ENCODE results near the gene CFDP1.

CFDP1 gene

DNA sequence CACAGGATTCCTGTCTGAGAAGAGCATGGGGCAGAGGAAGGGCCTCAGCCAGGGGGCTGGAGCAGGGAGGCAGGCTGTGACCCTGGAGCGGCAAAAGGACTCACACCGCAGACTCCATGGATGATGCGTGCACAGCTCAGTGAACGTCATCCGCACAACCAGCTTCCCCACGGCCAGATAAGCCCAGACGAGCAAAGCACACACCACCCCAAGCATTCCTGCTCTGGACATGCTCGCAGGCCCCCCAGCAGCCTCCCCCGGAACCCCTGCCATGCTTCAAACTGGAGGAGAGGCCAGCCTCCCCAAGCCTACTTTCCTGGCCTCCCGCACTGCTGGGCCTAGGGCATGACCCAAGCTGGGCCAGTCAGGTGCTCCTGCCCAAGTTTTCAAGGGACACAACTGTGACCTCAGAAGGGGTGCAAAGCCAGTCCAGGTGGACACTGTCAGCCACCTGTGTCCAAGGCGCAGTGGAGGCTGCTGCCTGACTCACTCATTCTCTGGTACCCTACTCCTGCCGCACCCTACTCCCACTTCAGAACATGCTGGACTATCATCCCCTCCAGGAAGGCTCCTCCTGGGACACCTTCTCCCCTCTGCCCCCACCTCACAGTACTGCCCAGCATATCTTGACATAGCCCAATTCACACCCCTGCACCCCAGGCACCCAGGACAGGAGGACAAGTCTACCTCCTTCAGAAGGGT, 186.6 kb downstream of the CFDP1 start:
- no peak overlapping the region for H3K4me2 ChIP-seq (ENCODE audit: low read length)
- H3K27ac ChIP-seq (ENCODE audit: low read depth, low read length): no peak overlapping the region
- H3K4me1 ChIP-seq (ENCODE audit: control insufficient read depth, low read length): peaks cover 20% of the 10 kb centered on the region
- no peaks in the 10 kb centered on the region for H3K36me3 ChIP-seq (ENCODE audit: control insufficient read depth, low read length)
- no peak overlapping the region for H3K4me3 ChIP-seq (ENCODE audit: low read length)
- H3K79me2 ChIP-seq (ENCODE audit: control insufficient read depth, low read length): no peaks in the 10 kb centered on the region; the same call in 1 of the 2 replicates
- H3K9me3 ChIP-seq (ENCODE audit: control insufficient read depth, insufficient read depth, low read length): no peaks in the 10 kb centered on the region
- no peaks in the 10 kb centered on the region for H3K9me2 ChIP-seq (replicated peaks; ENCODE audit: control insufficient read depth, low read length)
- peaks cover 9% of the 10 kb centered on the region; the same call in 1 of the 2 replicates for H4K20me1 ChIP-seq (ENCODE audit: control insufficient read depth, insufficient read depth, low read depth, low read length)
- no peak for TF ChIP-seq EZH2phosphoT487 (IDR thresholded peaks at IDR 0.05; ENCODE audit: borderline replicate concordance, low read length)
- TF ChIP-seq, protein P1, sequence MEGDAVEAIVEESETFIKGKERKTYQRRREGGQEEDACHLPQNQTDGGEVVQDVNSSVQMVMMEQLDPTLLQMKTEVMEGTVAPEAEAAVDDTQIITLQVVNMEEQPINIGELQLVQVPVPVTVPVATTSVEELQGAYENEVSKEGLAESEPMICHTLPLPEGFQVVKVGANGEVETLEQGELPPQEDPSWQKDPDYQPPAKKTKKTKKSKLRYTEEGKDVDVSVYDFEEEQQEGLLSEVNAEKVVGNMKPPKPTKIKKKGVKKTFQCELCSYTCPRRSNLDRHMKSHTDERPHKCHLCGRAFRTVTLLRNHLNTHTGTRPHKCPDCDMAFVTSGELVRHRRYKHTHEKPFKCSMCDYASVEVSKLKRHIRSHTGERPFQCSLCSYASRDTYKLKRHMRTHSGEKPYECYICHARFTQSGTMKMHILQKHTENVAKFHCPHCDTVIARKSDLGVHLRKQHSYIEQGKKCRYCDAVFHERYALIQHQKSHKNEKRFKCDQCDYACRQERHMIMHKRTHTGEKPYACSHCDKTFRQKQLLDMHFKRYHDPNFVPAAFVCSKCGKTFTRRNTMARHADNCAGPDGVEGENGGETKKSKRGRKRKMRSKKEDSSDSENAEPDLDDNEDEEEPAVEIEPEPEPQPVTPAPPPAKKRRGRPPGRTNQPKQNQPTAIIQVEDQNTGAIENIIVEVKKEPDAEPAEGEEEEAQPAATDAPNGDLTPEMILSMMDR (IDR thresholded peaks at IDR 0.05; ENCODE audit: low read depth, low read length, poor library complexity, severe bottlenecking): no peak
- H3F3A ChIP-seq (ENCODE audit: control insufficient read depth, insufficient read depth): no peaks in the 10 kb centered on the region
- H3K27me3 ChIP-seq (ENCODE audit: control insufficient read depth, low read length): peaks cover 13% of the 10 kb centered on the region

DNA sequence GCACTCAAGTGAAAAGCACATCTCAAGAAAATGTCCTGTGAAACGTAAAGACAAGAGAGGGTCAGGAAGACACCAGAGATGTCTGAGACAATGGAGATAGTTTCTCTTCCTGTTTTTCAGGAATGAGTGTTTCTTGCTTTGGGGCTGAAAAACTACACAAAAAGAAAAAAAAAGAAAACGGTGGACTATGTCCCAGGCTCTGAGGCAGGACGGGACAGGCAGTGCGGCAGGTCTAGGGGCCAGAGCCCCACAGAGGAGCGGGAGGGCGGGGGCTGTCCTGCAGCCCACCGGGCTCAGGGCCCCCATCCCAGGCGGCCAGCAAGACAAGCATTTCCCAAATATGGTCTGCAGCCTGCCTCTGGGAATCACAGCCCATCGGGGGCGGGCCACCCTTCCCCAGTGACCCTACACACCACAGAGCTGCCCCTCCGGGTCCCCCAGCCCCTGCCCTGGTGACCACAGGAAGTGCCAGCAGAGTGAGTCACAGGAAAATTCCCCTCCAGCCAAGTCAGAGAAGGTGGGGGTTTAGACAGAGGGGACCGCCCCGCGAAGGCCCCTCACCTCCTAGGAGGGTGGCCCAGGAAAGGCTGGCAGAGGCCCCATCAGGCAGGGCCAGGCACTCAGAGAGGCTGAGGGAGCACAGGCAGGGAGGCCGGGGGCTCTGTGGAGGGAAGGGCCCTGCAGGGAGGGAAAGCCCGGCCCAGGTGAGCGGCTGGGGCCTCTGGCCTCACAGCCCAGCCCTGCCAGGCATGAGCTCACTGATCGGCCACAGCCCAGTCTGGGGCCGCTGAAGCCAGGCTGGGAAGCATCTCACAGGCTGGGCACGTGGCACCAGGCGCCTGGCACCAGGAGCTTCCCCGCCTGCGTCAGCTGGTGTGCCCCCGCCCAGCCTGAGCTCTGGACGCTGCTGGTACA, 188.2 kb downstream of the CFDP1 start:
- Histone ChIP-seq H3K4me2 (ENCODE audit: low read length) (peak overlapping the region; percentile 55), H3K9me2 (replicated peaks; ENCODE audit: control insufficient read depth, low read length) (no peaks in the 10 kb centered on the region), H3K4me1 (ENCODE audit: control insufficient read depth, low read length) (peaks cover 18% of the 10 kb centered on the region), H3K4me3 (ENCODE audit: low read length) (no peak overlapping the region), H3K27me3 (ENCODE audit: control insufficient read depth, low read length) (peaks cover 4% of the 10 kb centered on the region), H3K27ac (ENCODE audit: low read depth, low read length) (peak overlapping the region; percentile 17; the same call in 1 of the 2 replicates), H3K36me3 (ENCODE audit: control insufficient read depth, low read length) (no peaks in the 10 kb centered on the region), H3K9me3 (ENCODE audit: control insufficient read depth, insufficient read depth, low read length) (no peaks in the 10 kb centered on the region), H4K20me1 (ENCODE audit: control insufficient read depth, insufficient read depth, low read depth, low read length) (peaks cover 7% of the 10 kb centered on the region; the same call in 1 of the 2 replicates), H3F3A (ENCODE audit: control insufficient read depth, insufficient read depth) (no peaks in the 10 kb centered on the region), H3K79me2 (ENCODE audit: control insufficient read depth, low read length) (no peaks in the 10 kb centered on the region; the same call in 1 of the 2 replicates)
- no peak for TF ChIP-seq EZH2phosphoT487 (IDR thresholded peaks at IDR 0.05; ENCODE audit: borderline replicate concordance, low read length)
- TF ChIP-seq, protein P1 (IDR thresholded peaks at IDR 0.05; ENCODE audit: low read depth, low read length, poor library complexity, severe bottlenecking): no peak

DNA sequence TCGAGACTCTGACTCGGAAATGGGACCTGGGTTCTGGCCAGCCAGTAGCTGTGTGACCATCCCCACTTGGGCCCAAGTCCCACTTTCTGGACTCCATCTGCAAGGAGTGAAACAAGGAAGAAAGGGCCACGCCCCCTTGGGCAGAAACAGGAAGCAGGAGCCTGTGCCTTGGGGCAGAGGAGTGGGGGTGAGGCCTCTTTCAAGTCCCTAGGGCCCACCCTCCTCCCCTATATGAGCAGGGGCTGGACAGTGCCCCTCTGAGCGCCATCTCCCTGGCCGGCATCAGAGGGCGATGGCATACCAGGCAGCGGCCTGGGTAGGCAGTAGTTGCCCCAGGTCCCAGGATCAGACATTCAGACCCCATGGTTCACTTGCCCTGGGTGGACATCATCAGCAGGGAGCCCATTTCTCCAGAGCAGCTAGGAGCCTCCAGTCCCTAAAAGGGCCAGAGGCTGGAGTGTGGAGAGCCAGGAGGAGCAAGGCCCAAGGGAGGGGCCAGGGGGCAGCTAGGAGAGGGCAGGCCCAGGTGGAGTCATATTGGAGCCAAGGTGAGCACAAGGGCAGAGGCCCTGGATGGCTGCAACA, 189.0 kb downstream of the CFDP1 start:
- Histone ChIP-seq H3K27me3 (ENCODE audit: control insufficient read depth, low read length) (no peaks in the 10 kb centered on the region), H3K27ac (ENCODE audit: low read depth, low read length) (peak overlapping the region; percentile 17; the same call in 1 of the 2 replicates), H3K9me2 (replicated peaks; ENCODE audit: control insufficient read depth, low read length) (no peaks in the 10 kb centered on the region), H3K4me2 (ENCODE audit: low read length) (peak overlapping the region; percentile 55), H3F3A (ENCODE audit: control insufficient read depth, insufficient read depth) (no peaks in the 10 kb centered on the region), H3K4me1 (ENCODE audit: control insufficient read depth, low read length) (peaks cover 17% of the 10 kb centered on the region), H3K4me3 (ENCODE audit: low read length) (0 out of 2 replicates have a peak overlapping the region, but pooled peaks have one; percentile 3), H4K20me1 (ENCODE audit: control insufficient read depth, insufficient read depth, low read depth, low read length) (no peaks in the 10 kb centered on the region), H3K79me2 (ENCODE audit: control insufficient read depth, low read length) (no peaks in the 10 kb centered on the region; the same call in 1 of the 2 replicates), H3K36me3 (ENCODE audit: control insufficient read depth, low read length) (no peaks in the 10 kb centered on the region), H3K9me3 (ENCODE audit: control insufficient read depth, insufficient read depth, low read length) (no peaks in the 10 kb centered on the region)
- no peak for TF ChIP-seq EZH2phosphoT487 (IDR thresholded peaks at IDR 0.05; ENCODE audit: borderline replicate concordance, low read length)
- TF ChIP-seq, protein P1 (IDR thresholded peaks at IDR 0.05; ENCODE audit: low read depth, low read length, poor library complexity, severe bottlenecking): no peak

All from DOHH2 (cell line).